CD4-positive, alpha-beta T cell (primary cell): ENCODE results near the gene CHCHD4. TPM values are rescaled to one million over a fixed set of nuclear protein-coding genes. Genes with fewer than 3 reads are reported as not detected.

Experiments
- ATAC-seq: fragments of 200-7000 bp; cut with Tn5 transposase; one replicate; pipeline ENCODE4 v1.10.0; 2022; ENCODE audit warnings: mild to moderate bottlenecking; ENCODE audit not compliant: poor library complexity
- CTCF ChIA-PET: fragments of 350-600 bp; sonication (Branson Sonifier 250); formaldehyde crosslinking; loops from one replicate; lab custom pipeline; 2021; ENCODE audit warnings: antibody characterized with exemption, inconsistent platforms; lab: Charles Lee
- POLR2A ChIA-PET: fragments of 350-600 bp; sonication (Branson Sonifier 250); formaldehyde crosslinking; loops from one replicate; lab custom pipeline; 2021; ENCODE audit warnings: antibody characterized with exemption, inconsistent platforms; lab: Charles Lee
- DNase-seq, 14 experiments: peaks; one replicate each; pipeline ENCODE4 v3.0.0-alpha.2; 2013 to 2020; ENCODE audit warnings: mixed read lengths in 2 of 14
- H3K27ac ChIP-seq, 2 donors: one replicate each; pipeline versions ENCODE4 v1.5.1 to v1.7.0; 2013; ENCODE audit warnings: low read length in 2 of 2, low read depth in 1 of 2, mild to moderate bottlenecking in 1 of 2
- H3K27me3 ChIP-seq, 2 experiments: 1 replicate in 1 of 2; 2 replicates in 1 of 2; pipeline versions ENCODE4 v1.6.1 to v1.7.0; 2013; ENCODE audit warnings: low read length in 2 of 2, control low read depth in 1 of 2, mild to moderate bottlenecking in 1 of 2, moderate library complexity in 1 of 2; ENCODE audit not compliant: insufficient read depth in 2 of 2, control insufficient read depth in 1 of 2
- H3K36me3 ChIP-seq: one replicate; pipeline ENCODE4 v1.6.1; 2013; ENCODE audit warnings: low read length, control low read depth; ENCODE audit not compliant: insufficient read depth
- H3K4me1 ChIP-seq: one replicate; pipeline ENCODE4 v1.6.1; 2013; ENCODE audit warnings: low read length, control low read depth; ENCODE audit not compliant: insufficient read depth
- H3K4me3 ChIP-seq: one replicate; pipeline ENCODE4 v1.5.1; 2013; ENCODE audit warnings: mild to moderate bottlenecking, low read length, moderate library complexity
- H3K9me3 ChIP-seq, 2 experiments: 1 replicate in 1 of 2; 2 replicates in 1 of 2; pipeline versions ENCODE4 v1.6.1 to v1.7.0; 2013; ENCODE audit warnings: low read length in 2 of 2, mild to moderate bottlenecking in 2 of 2, control low read depth in 1 of 2, moderate library complexity in 1 of 2; ENCODE audit not compliant: control insufficient read depth in 1 of 2, insufficient read depth in 1 of 2
- H3K27ac Mint-ChIP-seq: one replicate; pipeline ENCODE4 v1.8.0; 2020; ENCODE audit warnings: mixed read lengths
- H3K27me3 Mint-ChIP-seq: one replicate; pipeline ENCODE4 v1.8.0; 2021; ENCODE audit warnings: mixed read lengths
- H3K36me3 Mint-ChIP-seq: one replicate; pipeline ENCODE4 v1.8.0; 2021; ENCODE audit warnings: low read depth, mixed read lengths
- H3K4me1 Mint-ChIP-seq: one replicate; pipeline ENCODE4 v1.8.0; 2021; ENCODE audit warnings: low read depth, mixed read lengths
- H3K4me3 Mint-ChIP-seq: one replicate; pipeline ENCODE4 v1.8.0; 2020; ENCODE audit warnings: mild to moderate bottlenecking, mixed read lengths
- H3K9me3 Mint-ChIP-seq: one replicate; pipeline ENCODE4 v1.8.0; 2020; ENCODE audit warnings: mixed read lengths
- CTCF ChIP-seq: fragments of 200-600 bp; IDR thresholded peaks from one replicate; pipeline ENCODE4 v1.8.0; 2022; ENCODE audit warnings: antibody characterized with exemption, mild to moderate bottlenecking
- intact Hi-C, 2 experiments: fragments of 100-400 bp; cut with DNase I in 1 of 2; cut with micrococcal nuclease in 1 of 2; formaldehyde crosslinking; loops; one replicate each; pipeline versions ENCODE4 v1.15.1 to v1.9.0; 2023 to 2025; cut with DNase I, micrococcal nuclease
- total RNA-seq, 174 experiments: library from RNA in 2 of 174; stranded (reverse) in 2 of 174; gene quantifications; one replicate each; pipeline ENCODE4 v1.2.3 and lab custom pipeline; 2021 to 2026

Gene CHCHD4
- total RNA-seq, 2 experiments from 2014 or later: 0.50 to 1.1 TPM

DNA sequence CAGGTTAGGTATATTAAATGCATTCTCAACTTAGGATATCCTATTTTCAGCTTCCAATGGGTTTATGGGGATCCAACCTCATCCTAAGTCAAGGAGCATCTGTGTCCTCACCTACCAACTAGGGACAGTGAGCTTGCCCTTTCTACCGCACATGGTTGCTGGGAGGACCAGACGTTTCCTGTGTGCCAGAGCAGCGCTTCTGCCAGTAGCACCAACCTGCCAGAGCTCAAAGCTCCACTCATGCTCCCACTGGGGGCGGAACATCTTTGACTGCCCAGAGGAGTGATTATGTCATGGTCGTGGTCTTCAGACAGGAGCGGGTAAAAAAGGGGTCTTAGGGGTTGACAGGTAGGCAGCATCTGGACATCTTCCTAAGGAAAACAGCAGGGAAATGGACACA lies 29.0 kb upstream of the CHCHD4 start:
- Histone ChIP-seq H3K27ac (no peak overlapping the region), H3K4me1 (peaks cover 3% of the 10 kb centered on the region), H3K36me3 (peaks cover 88% of the 10 kb centered on the region), H3K9me3 (no peaks in the 10 kb centered on the region), H3K27me3 (no peaks in the 10 kb centered on the region), H3K4me3 (no peak overlapping the region)
- no peak overlapping the region for H3K27ac Mint-ChIP-seq
- intact Hi-C loops: no loop called here
- peaks cover 11% of the 10 kb centered on the region for H3K4me1 Mint-ChIP-seq
- ATAC-seq: no peak
- no peak for DNase-seq
- H3K9me3 Mint-ChIP-seq: no peaks in the 10 kb centered on the region
- CTCF ChIA-PET: no interaction called here
- H3K27me3 Mint-ChIP-seq: no peaks in the 10 kb centered on the region
- POLR2A ChIA-PET: interaction anchor here (1.9 kb wide), 1 partner anchor 25 kb away, joined by 7 read pairs; the partner anchor contains the start of genes LSM3 and XPC
- H3K4me3 Mint-ChIP-seq: no peak overlapping the region
- no peak for TF ChIP-seq CTCF
- peaks cover 91% of the 10 kb centered on the region for H3K36me3 Mint-ChIP-seq

- ATAC-seq (no peak), DNase-seq (no peak)
- H3K4me1 Mint-ChIP-seq: peaks cover 11% of the 10 kb centered on the region
- Histone ChIP-seq H3K36me3 (peaks cover 88% of the 10 kb centered on the region), H3K27me3 (no peaks in the 10 kb centered on the region), H3K4me1 (peaks cover 3% of the 10 kb centered on the region), H3K9me3 (no peaks in the 10 kb centered on the region), H3K4me3 (no peak overlapping the region), H3K27ac (no peak overlapping the region)
- H3K36me3 Mint-ChIP-seq: peaks cover 88% of the 10 kb centered on the region
- H3K27me3 Mint-ChIP-seq: no peaks in the 10 kb centered on the region
- H3K4me3 Mint-ChIP-seq: no peak overlapping the region
- intact Hi-C loops: no loop called here
- ChIA-PET CTCF (interaction anchor here (0.6 to 1.0 kb wide), 3 partner anchors 9 to 256 kb away, joined by 3 read pairs; no protein-coding TSS in a partner anchor), POLR2A (interaction anchor here (1.0 to 1.9 kb wide), 3 partner anchors 10 to 26 kb away, joined by 3 to 7 read pairs (median 4); partner anchors contain the start of genes LSM3 and XPC)
- peak overlapping the region; percentile 71 for H3K27ac Mint-ChIP-seq
- TF ChIP-seq CTCF: no peak
- no peaks in the 10 kb centered on the region for H3K9me3 Mint-ChIP-seq
Measured at GRCh38 chr3:14152963-14153355, 28.3 kb upstream of the CHCHD4 start.

DNA sequence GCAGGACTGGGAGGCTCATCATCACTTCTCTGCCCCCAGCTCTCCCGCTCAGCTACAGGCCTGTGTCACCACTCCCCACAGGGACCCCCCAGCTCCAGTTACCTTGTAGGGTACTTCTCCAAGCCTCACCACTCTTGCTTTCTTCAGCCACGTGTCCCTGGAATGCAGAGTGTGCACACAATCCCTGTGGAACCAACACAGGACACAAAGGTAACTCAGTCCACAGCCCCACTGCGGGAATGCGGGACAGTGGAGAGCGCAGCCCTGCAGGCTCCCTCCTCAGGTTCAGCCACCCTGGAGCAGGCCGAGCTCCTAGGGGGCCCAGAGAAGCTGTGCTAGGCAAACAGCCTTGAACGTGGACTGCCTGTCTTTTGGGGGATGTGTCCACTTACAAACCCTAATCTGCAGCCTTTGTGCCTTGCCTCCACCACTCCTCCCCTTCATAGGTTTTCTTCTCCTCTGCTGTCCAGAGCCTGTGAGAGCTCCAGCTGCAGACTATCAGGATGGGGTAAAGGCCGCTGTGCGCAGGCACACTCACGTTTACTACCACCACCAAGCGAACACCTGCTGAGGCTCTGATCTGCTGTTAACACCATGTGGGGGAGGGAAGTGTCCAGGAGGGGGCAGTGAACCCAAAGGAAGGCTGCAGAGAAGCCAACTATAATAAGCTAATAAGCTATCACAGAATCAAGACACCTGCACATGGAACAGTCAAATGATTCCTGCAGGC lies 27.7 kb upstream of the CHCHD4 start:
- CTCF ChIA-PET: interaction anchor here (0.6 to 1.5 kb wide), 4 partner anchors 8 to 256 kb away, joined by 3 read pairs; no protein-coding TSS in a partner anchor

More for the DNA sequence above, 27.7 kb upstream of the CHCHD4 start:
- peak in 3 of 14 experiments; percentile 37 to 45 (median 45) for DNase-seq
- Histone ChIP-seq H3K27me3 (no peaks in the 10 kb centered on the region), H3K4me3 (no peak overlapping the region), H3K27ac (no peak overlapping the region), H3K36me3 (peaks cover 87% of the 10 kb centered on the region), H3K4me1 (peaks cover 3% of the 10 kb centered on the region), H3K9me3 (no peaks in the 10 kb centered on the region)
- Mint-ChIP-seq H3K27me3 (no peaks in the 10 kb centered on the region), H3K4me3 (no peak overlapping the region), H3K36me3 (peaks cover 88% of the 10 kb centered on the region), H3K4me1 (peaks cover 11% of the 10 kb centered on the region), H3K9me3 (no peaks in the 10 kb centered on the region), H3K27ac (peak overlapping the region; percentile 71)
- TF ChIP-seq CTCF: no peak
- POLR2A ChIA-PET: interaction anchor here (1.0 to 1.9 kb wide), 3 partner anchors 9 to 26 kb away, joined by 3 to 7 read pairs (median 4); partner anchors contain the start of genes LSM3 and XPC
- peak; percentile 56 for ATAC-seq
- intact Hi-C loops: no loop called here
